HepG2 (cell line): Measurements from ENCODE around the gene CBY1. TPM values are rescaled to one million over a fixed set of nuclear protein-coding genes. Genes with fewer than 3 reads are reported as not detected.

Source experiments
- ATF4 ChIP-seq, 2 experiments: fragments of 450-650 bp in 1 of 2; sonication (generic) in 1 of 2; formaldehyde crosslinking; IDR thresholded peaks; 2 replicates each; pipeline versions ENCODE4 v1.5.0 to v1.8.0; 2020 to 2022; ENCODE audit warnings: mild to moderate bottlenecking in 1 of 2, missing genetic modification reagents in 1 of 2
- HNRNPLL ChIP-seq: fragments of 200-400 bp; formaldehyde crosslinking; IDR thresholded peaks from 2 replicates; pipeline ENCODE4 v1.6.1; 2017; ENCODE audit warnings: mild to moderate bottlenecking, low read depth, low read length; ENCODE audit not compliant: poor library complexity, severe bottlenecking
- KAT7 ChIP-seq: IDR thresholded peaks from 2 replicates; pipeline ENCODE4 v1.6.1; 2018; ENCODE audit warnings: borderline replicate concordance, missing compliant biosample characterization
- KIAA2018 ChIP-seq: sonication (generic); formaldehyde crosslinking; IDR thresholded peaks from 2 replicates; pipeline ENCODE4 v1.5.0; 2020; ENCODE audit warnings: mild to moderate bottlenecking, missing genetic modification reagents, borderline replicate concordance
- KLF6 ChIP-seq: IDR thresholded peaks from 2 replicates; pipeline ENCODE4 v1.8.0; 2016; ENCODE audit warnings: missing biosample characterization, missing genetic modification reagents
- MZF1 ChIP-seq: sonication (generic); formaldehyde crosslinking; IDR thresholded peaks from 2 replicates; pipeline ENCODE4 v1.8.1; 2023; ENCODE audit warnings: mild to moderate bottlenecking, missing genetic modification reagents, borderline replicate concordance
- PHB2 ChIP-seq: fragments of 450-650 bp; IDR thresholded peaks from 2 replicates; pipeline ENCODE4 v1.6.1; 2018; ENCODE audit not compliant: partially characterized antibody
- PHF8 ChIP-seq: sonication (generic); formaldehyde crosslinking; IDR thresholded peaks from 2 replicates; pipeline ENCODE4 v1.5.0; 2020; ENCODE audit warnings: missing genetic modification reagents
- POLR2AphosphoS5 ChIP-seq: IDR thresholded peaks from 2 replicates; pipeline ENCODE4 v1.6.1; 2012; ENCODE audit warnings: low read depth, low read length
- RBM22 ChIP-seq: fragments of 200-400 bp; formaldehyde crosslinking; optimal IDR thresholded peaks from 2 replicates; pipeline ENCODE3; 2017; ENCODE audit warnings: mild to moderate bottlenecking, low read length, moderate library complexity
- RFXAP ChIP-seq: sonication (generic); formaldehyde crosslinking; IDR thresholded peaks from 2 replicates; pipeline ENCODE4 v1.4.0; 2020; ENCODE audit warnings: missing genetic modification reagents, borderline replicate concordance
- SP5 ChIP-seq: IDR thresholded peaks from 2 replicates; pipeline ENCODE4 v1.6.1; 2016; ENCODE audit warnings: low read depth, borderline replicate concordance
- ZBTB38 ChIP-seq: sonication (generic); formaldehyde crosslinking; IDR thresholded peaks from 2 replicates; pipeline ENCODE4 v1.5.1; 2020; ENCODE audit warnings: mild to moderate bottlenecking, missing genetic modification reagents
- ZFP41 ChIP-seq: sonication (generic); formaldehyde crosslinking; IDR thresholded peaks from 2 replicates; pipeline ENCODE4 v1.4.0; 2020; ENCODE audit warnings: mild to moderate bottlenecking, missing genetic modification reagents, borderline replicate concordance
- ZMYM2 ChIP-seq: sonication (generic); formaldehyde crosslinking; IDR thresholded peaks from 2 replicates; pipeline ENCODE4 v1.8.0; 2022; ENCODE audit warnings: mild to moderate bottlenecking, missing genetic modification reagents
- ZNF362 ChIP-seq: sonication (generic); formaldehyde crosslinking; IDR thresholded peaks from 2 replicates; pipeline ENCODE4 v1.4.0; 2020; ENCODE audit warnings: missing genetic modification reagents, mild to moderate bottlenecking, borderline replicate concordance
- ZSCAN20 ChIP-seq: sonication (generic); formaldehyde crosslinking; IDR thresholded peaks from 2 replicates; pipeline ENCODE4 v1.4.0; 2020; ENCODE audit warnings: missing genetic modification reagents, mild to moderate bottlenecking, borderline replicate concordance
- polyA plus RNA-seq, 8 experiments: library from polyadenylated mRNA; depleted of rRNA in 3 of 8; stranded (reverse) in 7 of 8; unstranded in 1 of 8; fragments of >200 nt; fragmentation: Illumina TruSeq in 4 of 8; extraction: Trizol in 4 of 8; gene quantifications; 2 replicates each; pipeline versions ENCODE4 v1.2.1 to v1.2.3, GENCODE V29; 2011 to 2016; ENCODE audit warnings: low read depth in 4 of 8, missing spikeins in 1 of 8, mixed read lengths in 1 of 8; ENCODE audit not compliant: insufficient read depth in 1 of 8
- total RNA-seq, 5 experiments: library from RNA; depleted of rRNA; stranded (reverse); fragments of >200 nt; fragmentation: Illumina TruSeq; extraction: Trizol; gene quantifications; 2 replicates each; pipeline ENCODE4 v1.2.3, GENCODE V29; 2016; ENCODE audit warnings: low read depth in 1 of 5

The CBY1 gene
- total and polyA plus RNA-seq, 2 of the 13 experiments (the other 11 are each of a cell fraction or from before 2014, with no cell fraction given): 19.7 to 20.3 TPM

- TF ChIP-seq RFXAP (CRISPR knock-in tag) (0 out of 2 replicates have a peak, but pooled peaks have one; percentile 47), PHF8 (peak; percentile 75), ZBTB38 (CRISPR knock-in tag) (peak; percentile 73), HNRNPLL (peak; percentile 57), ZFP41 (CRISPR knock-in tag) (no peak), MZF1 (CRISPR knock-in tag) (no peak), ZSCAN20 (CRISPR knock-in tag) (0 out of 2 replicates have a peak, but pooled peaks have one; percentile 35), ATF4 (CRISPR knock-in tag; IDR thresholded peaks at IDR 0.05) (peak in 1 of 2 experiments; percentile 78; a peak in 1 of 4 replicates), KIAA2018 (no peak), POLR2AphosphoS5 (peak; percentile 73; the same call in 1 of the 2 replicates), ZNF362 (CRISPR knock-in tag) (peak; percentile 17; the same call in 1 of the 2 replicates), KAT7 (CRISPR knock-in tag) (peak; percentile 92; the same call in 1 of the 2 replicates), PHB2 (no peak), KLF6 (CRISPR knock-in tag) (peak; percentile 75; the same call in 1 of the 2 replicates), ZMYM2 (CRISPR knock-in tag) (no peak; the same call in 1 of the 2 replicates), SP5 (CRISPR knock-in tag) (peak; percentile 18; the same call in 1 of the 2 replicates), RBM22 (no peak)
These were observed 44.6 kb downstream of the CBY1 start, which contains the start of gene JOSD1 (continued) for GRCh38 chr22:38700789-38701628.
